HepG2 (cell line): Measurements from ENCODE around the gene EEF1A1. TPM values are rescaled to one million over a fixed set of nuclear protein-coding genes. Genes with fewer than 3 reads are reported as not detected.

Experiments used
- ELF3 ChIP-seq: IDR thresholded peaks from 2 replicates; pipeline ENCODE4 v1.6.1; 2016; ENCODE audit warnings: missing genetic modification reagents, missing compliant biosample characterization
- FOXA1 ChIP-seq, 2 experiments: fragments of 450-650 bp in 1 of 2; sonication (generic) in 1 of 2; formaldehyde crosslinking in 1 of 2; IDR thresholded peaks; 2 replicates each; pipeline versions ENCODE4 v1.4.0 to v1.6.1; 2016 to 2020; ENCODE audit warnings: missing genetic modification reagents in 1 of 2
- FOXP1 ChIP-seq, 2 experiments: fragments of 450-650 bp in 1 of 2; IDR thresholded peaks; 2 replicates each; pipeline ENCODE4 v1.6.1; 2017 to 2018; ENCODE audit warnings: antibody characterized with exemption in 1 of 2
- ISL2 ChIP-seq: sonication (generic); formaldehyde crosslinking; IDR thresholded peaks from 2 replicates; pipeline ENCODE4 v1.5.0; 2020; ENCODE audit warnings: missing genetic modification reagents
- NAIF1 ChIP-seq: sonication (generic); formaldehyde crosslinking; IDR thresholded peaks from 2 replicates; pipeline ENCODE4 v1.5.0; 2020; ENCODE audit warnings: mild to moderate bottlenecking, missing genetic modification reagents, borderline replicate concordance
- NR2F1 ChIP-seq, 2 experiments: fragments of 450-650 bp in 1 of 2; formaldehyde crosslinking in 1 of 2; IDR thresholded peaks; 2 replicates each; pipeline versions ENCODE4 v1.5.0 to v1.6.1; 2016 to 2020; ENCODE audit warnings: mild to moderate bottlenecking in 1 of 2, missing compliant biosample characterization in 1 of 2, missing genetic modification reagents in 1 of 2, moderate library complexity in 1 of 2
- PAX8 ChIP-seq: sonication (generic); formaldehyde crosslinking; IDR thresholded peaks from 2 replicates; pipeline ENCODE4 v1.8.0; 2022; ENCODE audit warnings: mild to moderate bottlenecking, missing genetic modification reagents, borderline replicate concordance
- RARG ChIP-seq: sonication (generic); formaldehyde crosslinking; IDR thresholded peaks from 2 replicates; pipeline ENCODE4 v1.4.0; 2020; ENCODE audit warnings: low read depth, mild to moderate bottlenecking, missing genetic modification reagents
- U2AF1 ChIP-seq: fragments of 200-400 bp; formaldehyde crosslinking; optimal IDR thresholded peaks from 2 replicates; pipeline ENCODE3; 2017; ENCODE audit warnings: mild to moderate bottlenecking, low read depth, low read length
- ZFP91 ChIP-seq: sonication (generic); formaldehyde crosslinking; IDR thresholded peaks from 2 replicates; pipeline ENCODE4 v1.9.0; 2022; ENCODE audit warnings: missing genetic modification reagents, mild to moderate bottlenecking, borderline replicate concordance
- ZNF280D ChIP-seq: sonication (generic); formaldehyde crosslinking; IDR thresholded peaks from 2 replicates; pipeline ENCODE4 v1.5.1; 2020; ENCODE audit warnings: mild to moderate bottlenecking, missing genetic modification reagents
- ZNF512B ChIP-seq: sonication (generic); formaldehyde crosslinking; IDR thresholded peaks from 2 replicates; pipeline ENCODE4 v1.5.1; 2020; ENCODE audit warnings: missing genetic modification reagents, mild to moderate bottlenecking, borderline replicate concordance
- ZNF546 ChIP-seq: sonication (generic); formaldehyde crosslinking; conservative IDR thresholded peaks from 2 replicates; pipeline ENCODE4 v1.8.1; 2023; ENCODE audit warnings: mild to moderate bottlenecking, missing genetic modification reagents
- ZNF709 ChIP-seq: sonication (generic); formaldehyde crosslinking; IDR thresholded peaks from 2 replicates; pipeline ENCODE4 v1.5.0; 2020; ENCODE audit warnings: mild to moderate bottlenecking, missing genetic modification reagents
- polyA plus RNA-seq, 8 experiments: library from polyadenylated mRNA; depleted of rRNA in 3 of 8; stranded (reverse) in 7 of 8; unstranded in 1 of 8; fragments of >200 nt; fragmentation: Illumina TruSeq in 4 of 8; extraction: Trizol in 4 of 8; gene quantifications; 2 replicates each; pipeline versions ENCODE4 v1.2.1 to v1.2.3, GENCODE V29; 2011 to 2016; ENCODE audit warnings: low read depth in 4 of 8, missing spikeins in 1 of 8, mixed read lengths in 1 of 8; ENCODE audit not compliant: insufficient read depth in 1 of 8
- total RNA-seq, 5 experiments: library from RNA; depleted of rRNA; stranded (reverse); fragments of >200 nt; fragmentation: Illumina TruSeq; extraction: Trizol; gene quantifications; 2 replicates each; pipeline ENCODE4 v1.2.3, GENCODE V29; 2016; ENCODE audit warnings: low read depth in 1 of 5

EEF1A1 gene
- total and polyA plus RNA-seq, 2 of the 13 experiments (the other 11 are each of a cell fraction or from before 2014, with no cell fraction given): 13,726 to 17,172 TPM

DNA sequence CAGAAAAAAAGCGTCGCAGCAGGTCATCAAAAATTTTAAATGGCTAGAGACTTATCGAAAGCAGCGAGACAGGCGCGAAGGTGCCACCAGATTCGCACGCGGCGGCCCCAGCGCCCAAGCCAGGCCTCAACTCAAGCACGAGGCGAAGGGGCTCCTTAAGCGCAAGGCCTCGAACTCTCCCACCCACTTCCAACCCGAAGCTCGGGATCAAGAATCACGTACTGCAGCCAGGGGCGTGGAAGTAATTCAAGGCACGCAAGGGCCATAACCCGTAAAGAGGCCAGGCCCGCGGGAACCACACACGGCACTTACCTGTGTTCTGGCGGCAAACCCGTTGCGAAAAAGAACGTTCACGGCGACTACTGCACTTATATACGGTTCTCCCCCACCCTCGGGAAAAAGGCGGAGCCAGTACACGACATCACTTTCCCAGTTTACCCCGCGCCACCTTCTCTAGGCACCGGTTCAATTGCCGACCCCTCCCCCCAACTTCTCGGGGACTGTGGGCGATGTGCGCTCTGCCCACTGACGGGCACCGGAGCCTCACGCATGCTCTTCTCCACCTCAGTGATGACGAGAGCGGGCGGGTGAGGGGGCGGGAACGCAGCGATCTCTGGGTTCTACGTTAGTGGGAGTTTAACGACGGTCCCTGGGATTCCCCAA lies at the start of gene EEF1A1 (continued):
- TF ChIP-seq ZNF512B (no peak), PAX8 (no peak), FOXP1 (IDR thresholded peaks at IDR 0.05) (no peak), FOXP1 (CRISPR knock-in tag; IDR thresholded peaks at IDR 0.05) (peak; percentile 9; the same call in 1 of the 2 replicates), RARG (CRISPR knock-in tag) (no peak; the same call in 1 of the 2 replicates), ZNF280D (CRISPR knock-in tag) (peak; percentile 88; the same call in 1 of the 2 replicates), FOXA1 (IDR thresholded peaks at IDR 0.05) (no peak), FOXA1 (CRISPR knock-in tag; IDR thresholded peaks at IDR 0.05) (peak; percentile 2; the same call in 1 of the 2 replicates), NAIF1 (peak; percentile 83; the same call in 1 of the 2 replicates), ELF3 (CRISPR knock-in tag) (peak; percentile 65), U2AF1 (peak; percentile 100), ZNF546 (CRISPR knock-in tag) (peak; percentile 44; the same call in 1 of the 2 replicates), NR2F1 (CRISPR knock-in tag; IDR thresholded peaks at IDR 0.05) (peak in 1 of 2 experiments; percentile 37; a peak in 1 of 4 replicates), ZFP91 (CRISPR knock-in tag) (peak; percentile 59), ZNF709 (CRISPR knock-in tag) (peak; percentile 86; the same call in 1 of the 2 replicates), ISL2 (peak; percentile 67)
